ENCODE data around the gene CENPT. TPM values are rescaled to one million over a fixed set of nuclear protein-coding genes. Genes with fewer than 3 reads are reported as not detected.

CENPT gene
- polyA plus RNA-seq, 1 experiment = 42.4 TPM

- Histone ChIP-seq H3K4me3 (ENCODE audit: low read depth, low read length) (no peak overlapping the region), H3K36me3 (ENCODE audit: control insufficient read depth, insufficient read depth, low read length) (peaks cover 11% of the 10 kb centered on the region), H3K27me3 (ENCODE audit: control insufficient read depth, insufficient read depth, low read length) (no peaks in the 10 kb centered on the region)
- no peak for TF ChIP-seq CTCF (IDR thresholded peaks at IDR 0.05; ENCODE audit: insufficient read depth, low read depth, low read length)
- ChIA-PET POLR2A (no interaction called here), CTCF (interaction anchor here (1.0 to 1.1 kb wide), 2 partner anchors 11 to 136 kb away, joined by 3 to 4 read pairs; no protein-coding TSS in a partner anchor)
- DNase-seq (ENCODE audit: low read depth) = no peak
These were observed 43.6 kb downstream of the CENPT start for GRCh38 chr16:67803894-67804293.

- peaks cover 11% of the 10 kb centered on the region for H3K36me3 ChIP-seq (ENCODE audit: control insufficient read depth, insufficient read depth, low read length)
- ChIA-PET POLR2A (no interaction called here), CTCF (interaction anchor here (0.6 to 3.5 kb wide), 5 partner anchors 12 to 281 kb away, joined by 3 to 19 read pairs (median 4); no protein-coding TSS in a partner anchor)
- no peak for DNase-seq (ENCODE audit: low read depth)
- H3K4me3 ChIP-seq (ENCODE audit: low read depth, low read length) = no peak overlapping the region
- H3K27me3 ChIP-seq (ENCODE audit: control insufficient read depth, insufficient read depth, low read length) = no peaks in the 10 kb centered on the region
- no peak for TF ChIP-seq CTCF (IDR thresholded peaks at IDR 0.05; ENCODE audit: insufficient read depth, low read depth, low read length)
These were observed 45.6 kb downstream of the CENPT start for GRCh38 chr16:67801883-67802282.

DNA sequence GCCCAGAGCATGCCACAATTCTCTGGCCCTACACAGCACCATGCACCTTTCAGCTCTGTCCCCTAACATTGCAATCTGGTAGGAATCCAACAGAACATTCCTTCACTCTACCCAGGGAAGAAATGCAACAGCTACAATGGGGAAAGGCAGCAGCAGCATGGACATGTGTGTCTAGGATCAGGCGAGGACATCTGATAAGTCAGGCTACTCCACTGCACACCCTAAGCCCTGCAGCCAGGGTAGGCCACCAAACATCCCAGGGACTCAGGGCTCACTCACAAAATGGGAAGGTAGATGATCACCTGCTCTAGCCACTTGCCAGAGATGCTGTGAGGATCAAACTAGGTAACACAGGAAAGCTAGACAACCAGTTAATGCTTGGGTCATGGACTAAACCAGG, 46.3 kb downstream of the CENPT start:
- ChIA-PET CTCF (interaction anchor here (1.2 to 3.5 kb wide), 3 partner anchors 13 to 129 kb away, joined by 4 to 19 read pairs (median 8); no protein-coding TSS in a partner anchor), POLR2A (no interaction called here)
- no peak for DNase-seq (ENCODE audit: low read depth)
- Histone ChIP-seq H3K4me3 (ENCODE audit: low read depth, low read length) (no peak overlapping the region), H3K36me3 (ENCODE audit: control insufficient read depth, insufficient read depth, low read length) (peaks cover 11% of the 10 kb centered on the region), H3K27me3 (ENCODE audit: control insufficient read depth, insufficient read depth, low read length) (no peaks in the 10 kb centered on the region)
- TF ChIP-seq CTCF (IDR thresholded peaks at IDR 0.05; ENCODE audit: insufficient read depth, low read depth, low read length) = no peak

- ChIA-PET CTCF (interaction anchor here (3.5 kb wide), 1 partner anchor 16 kb away, joined by 19 read pairs; no protein-coding TSS in a partner anchor), POLR2A (no interaction called here)
- DNase-seq (ENCODE audit: low read depth) = no peak
- H3K4me3 ChIP-seq (ENCODE audit: low read depth, low read length) = no peak overlapping the region
- H3K36me3 ChIP-seq (ENCODE audit: control insufficient read depth, insufficient read depth, low read length) = peaks cover 11% of the 10 kb centered on the region
- no peaks in the 10 kb centered on the region for H3K27me3 ChIP-seq (ENCODE audit: control insufficient read depth, insufficient read depth, low read length)
- TF ChIP-seq CTCF (IDR thresholded peaks at IDR 0.05; ENCODE audit: insufficient read depth, low read depth, low read length) = no peak
These were observed 47.1 kb downstream of the CENPT start for GRCh38 chr16:67800338-67800926.

- no peak for TF ChIP-seq CTCF (IDR thresholded peaks at IDR 0.05; ENCODE audit: insufficient read depth, low read depth, low read length)
- Histone ChIP-seq H3K4me3 (ENCODE audit: low read depth, low read length) (no peak overlapping the region), H3K27me3 (ENCODE audit: control insufficient read depth, insufficient read depth, low read length) (no peaks in the 10 kb centered on the region), H3K36me3 (ENCODE audit: control insufficient read depth, insufficient read depth, low read length) (peaks cover 5% of the 10 kb centered on the region)
- DNase-seq (ENCODE audit: low read depth) = no peak
- POLR2A ChIA-PET = no interaction called here
- CTCF ChIA-PET = interaction anchor here (0.6 to 1.5 kb wide), 2 partner anchors 10 to 94 kb away, joined by 3 to 4 read pairs; partner anchors contain the start of gene RANBP10
These were observed 51.3 kb downstream of the CENPT start for GRCh38 chr16:67796099-67796718.

Measured in BJ (cell line).